NCI-H1105 (cell line): ENCODE measurements around the gene IL22RA2.
A peak's percentile ranks its signal among the peaks of the same experiment; 100 is the strongest.

ENCODE experiments used
- DNase-seq: peaks from one replicate; lab custom pipeline; 2025; lab: John Stamatoyannopoulos, UW

IL22RA2 gene

DNA sequence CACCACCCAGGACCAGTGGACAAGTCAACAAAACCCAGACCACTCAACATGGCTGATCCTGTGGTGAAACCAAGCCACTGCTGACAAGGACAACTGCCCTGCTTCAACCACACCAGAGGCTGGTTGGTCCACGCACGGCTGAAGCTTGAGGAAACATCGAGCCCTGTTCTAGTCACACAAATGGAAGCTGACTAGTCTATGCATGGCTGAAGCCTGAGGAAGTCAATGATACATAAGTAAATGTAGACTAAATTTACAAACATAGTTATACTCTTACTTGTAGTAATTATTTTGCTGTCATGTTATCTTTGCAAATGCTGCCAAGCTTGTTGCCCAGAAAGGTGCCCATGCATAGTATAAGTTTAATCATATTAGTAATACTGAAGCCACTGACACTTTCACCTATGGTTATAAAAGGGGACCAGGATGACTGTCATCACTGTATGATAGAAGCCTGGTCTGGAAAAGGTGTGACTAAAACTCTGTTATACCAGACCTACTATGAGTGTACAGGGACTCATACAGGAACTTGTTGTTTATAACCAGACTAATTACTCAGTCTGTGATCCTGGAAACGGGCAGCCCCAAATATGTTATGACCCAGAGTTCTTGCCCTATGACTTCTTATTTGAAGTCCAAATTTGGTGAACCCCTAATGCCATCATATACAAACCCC lies 5.6 kb downstream of the IL22RA2 start:
- no peak for DNase-seq

DNA sequence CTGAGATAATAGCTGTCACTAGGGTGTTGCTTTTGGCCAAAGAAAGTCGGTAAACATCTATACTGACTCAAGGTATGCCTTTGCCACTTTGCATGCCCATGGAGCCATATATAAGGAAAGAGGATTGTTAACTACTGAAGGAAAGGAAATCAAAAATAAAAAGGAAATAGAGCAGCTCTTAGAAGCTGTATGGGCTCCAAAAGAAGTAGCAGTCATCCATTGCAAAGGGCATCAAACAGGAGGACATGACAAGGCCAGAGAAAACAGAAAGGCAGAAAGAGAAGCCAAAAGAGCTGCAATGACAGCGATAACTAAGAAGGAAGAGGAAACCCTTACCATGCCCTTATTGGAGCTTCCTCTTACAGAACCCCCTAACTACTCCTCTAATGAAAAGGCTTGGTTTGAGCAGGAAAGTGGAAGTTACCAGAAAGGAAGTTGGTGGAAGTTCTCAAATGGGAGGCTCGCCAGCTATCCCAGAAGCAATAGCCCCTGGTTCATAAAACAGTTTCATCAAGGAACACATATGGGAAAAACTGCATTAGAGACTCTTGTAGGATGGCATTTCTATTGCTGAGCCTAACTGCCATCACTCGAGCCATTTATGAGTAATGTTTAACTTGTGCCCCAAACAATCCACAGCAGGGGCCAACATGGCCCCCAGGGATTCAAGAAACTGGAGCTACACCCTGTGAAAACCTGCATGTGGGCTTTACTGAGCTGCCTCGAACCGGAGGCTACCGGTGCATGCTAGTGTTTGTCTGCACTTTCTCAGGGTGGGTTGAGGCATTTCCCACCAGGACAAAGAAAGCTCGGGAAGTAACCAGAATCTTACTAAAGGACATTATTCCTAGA lies 7.0 kb downstream of the IL22RA2 start:
- no peak for DNase-seq

DNA sequence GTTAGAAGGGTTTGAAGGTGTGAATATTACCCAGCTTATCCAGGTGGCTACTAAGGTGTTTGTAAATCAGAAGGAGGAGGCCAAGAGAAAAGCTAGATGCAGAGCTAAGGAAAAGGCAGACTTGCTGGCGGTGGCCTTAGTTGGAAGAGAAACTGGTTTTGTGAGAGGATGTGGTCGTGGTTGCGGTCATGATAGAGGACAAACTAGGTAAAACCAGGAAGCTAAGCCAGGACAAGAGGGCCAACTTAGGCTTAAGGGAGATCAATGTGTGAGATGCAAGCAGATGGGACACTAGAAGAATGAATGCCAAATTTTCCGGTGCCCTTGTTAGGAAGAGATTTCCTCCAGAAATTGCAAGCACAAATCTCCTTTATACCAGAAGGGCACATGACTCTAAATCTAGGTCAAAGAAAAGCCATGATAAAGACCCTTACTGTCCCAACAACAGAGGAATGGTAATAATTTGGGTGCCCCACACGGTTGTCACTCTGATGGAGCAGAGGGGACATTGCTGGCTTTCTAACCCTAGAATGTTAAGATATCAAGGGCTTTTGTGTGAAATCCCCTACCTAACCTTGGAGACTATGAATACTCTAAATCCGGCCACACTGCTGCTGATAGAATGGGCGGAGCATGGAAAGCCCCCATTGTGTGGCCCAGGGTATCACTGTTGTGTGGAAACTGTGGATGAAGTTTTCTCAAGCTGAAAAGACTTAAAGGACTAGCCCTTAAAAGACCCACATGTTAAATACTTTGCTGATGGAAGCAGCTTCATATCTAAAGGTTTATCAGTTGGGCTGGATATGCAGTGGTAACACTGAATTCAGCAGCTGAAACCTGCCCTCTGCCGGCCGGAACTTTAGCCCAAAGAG lies 7.8 kb downstream of the IL22RA2 start:
- DNase-seq, result no peak

DNA sequence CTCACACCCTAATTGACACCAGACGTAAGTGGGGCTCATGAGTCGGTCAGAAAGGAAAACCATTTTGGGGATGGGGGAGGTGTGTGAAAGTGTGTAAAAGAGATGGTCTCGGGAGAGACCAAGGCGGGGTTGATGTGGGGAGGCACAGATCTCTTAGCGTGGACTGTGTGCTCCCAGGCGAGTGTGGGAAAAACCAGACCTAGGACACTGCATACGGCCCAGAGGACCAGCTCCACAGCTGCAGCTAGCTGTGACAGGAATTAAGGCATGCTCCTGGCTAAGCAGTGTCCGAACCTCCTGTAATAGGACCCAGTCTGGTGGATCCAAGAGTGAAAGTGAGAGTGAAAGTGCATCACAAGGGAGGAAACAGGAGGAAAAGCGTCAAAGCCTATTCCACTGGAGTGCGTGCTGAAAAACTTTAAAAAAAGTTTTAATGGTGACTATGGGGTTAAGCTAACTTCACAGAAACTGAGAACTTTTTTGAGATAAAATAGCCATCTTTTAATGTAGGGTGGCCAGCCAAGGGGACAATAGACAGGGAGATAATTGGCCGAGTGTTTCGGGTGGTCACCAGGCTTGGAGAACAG lies 9.6 kb downstream of the IL22RA2 start:
- no peak for DNase-seq

DNA sequence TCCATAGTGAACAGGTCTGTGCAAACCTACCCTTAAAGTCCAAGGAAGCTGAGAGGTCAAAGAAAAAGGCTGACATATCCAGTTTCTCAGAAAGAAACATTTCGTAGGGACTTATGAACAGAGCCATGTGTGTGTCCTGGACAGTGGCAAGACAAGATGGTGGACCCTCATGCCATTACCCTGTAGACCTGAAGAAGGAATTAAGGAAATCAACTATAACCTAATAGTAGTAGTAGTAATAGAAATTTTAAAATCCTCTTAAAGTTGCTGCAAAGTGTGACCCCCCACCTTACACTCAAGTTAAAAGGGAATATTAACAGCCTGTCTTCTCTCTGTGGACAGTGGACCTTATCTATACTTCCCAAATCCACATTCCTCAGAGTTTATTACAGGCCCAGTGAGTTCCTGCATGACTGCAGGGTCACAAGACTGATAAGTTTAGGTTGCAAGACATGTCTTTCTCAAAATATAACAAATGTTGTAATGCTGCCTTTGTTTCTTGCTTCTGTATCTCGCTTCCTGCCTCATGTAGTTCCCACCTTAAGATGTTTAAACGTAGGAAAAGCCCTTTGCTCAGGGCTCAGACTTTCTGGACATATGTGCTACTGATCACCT lies 10.6 kb downstream of the IL22RA2 start:
- no peak for DNase-seq

DNA sequence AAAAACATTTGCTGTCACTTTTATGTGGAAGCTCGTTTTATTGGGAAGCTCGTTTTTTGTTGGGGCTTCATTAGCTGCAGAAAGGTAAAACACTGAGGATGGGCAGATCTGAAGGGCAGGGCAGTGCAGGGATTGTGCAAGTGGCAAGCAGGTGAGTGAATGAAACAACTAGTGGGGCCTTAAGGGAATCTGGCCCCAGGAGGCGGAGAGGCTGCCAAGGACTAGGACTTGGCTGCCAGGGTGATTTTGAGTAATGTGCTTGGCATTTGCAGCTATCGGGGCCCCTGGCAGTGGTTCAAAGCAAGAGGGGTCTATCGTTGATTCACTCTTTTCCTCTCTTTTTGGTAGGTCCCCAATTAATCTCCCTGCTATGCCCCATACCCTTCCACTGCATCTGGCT lies 11.5 kb downstream of the IL22RA2 start:
- DNase-seq, result no peak

DNA sequence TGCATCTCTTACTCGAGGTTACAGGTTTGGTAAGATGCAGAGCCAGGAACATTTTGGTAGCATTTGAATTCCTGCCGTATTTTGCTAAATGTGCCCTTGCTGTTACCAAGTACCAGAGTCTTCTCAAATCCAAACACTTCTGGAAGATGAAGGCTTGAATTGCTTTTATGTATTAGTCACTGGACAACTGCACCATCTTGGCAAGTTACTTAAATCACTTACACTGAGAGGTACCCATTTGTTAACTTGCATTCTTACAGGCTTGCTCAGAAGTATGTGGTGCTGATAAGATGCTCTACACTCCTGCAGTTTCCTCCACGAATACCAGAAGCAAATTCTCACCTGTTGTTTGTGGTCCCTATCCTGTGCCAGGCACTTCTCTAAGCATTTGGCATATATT lies 12.7 kb downstream of the IL22RA2 start:
- no peak for DNase-seq

DNA sequence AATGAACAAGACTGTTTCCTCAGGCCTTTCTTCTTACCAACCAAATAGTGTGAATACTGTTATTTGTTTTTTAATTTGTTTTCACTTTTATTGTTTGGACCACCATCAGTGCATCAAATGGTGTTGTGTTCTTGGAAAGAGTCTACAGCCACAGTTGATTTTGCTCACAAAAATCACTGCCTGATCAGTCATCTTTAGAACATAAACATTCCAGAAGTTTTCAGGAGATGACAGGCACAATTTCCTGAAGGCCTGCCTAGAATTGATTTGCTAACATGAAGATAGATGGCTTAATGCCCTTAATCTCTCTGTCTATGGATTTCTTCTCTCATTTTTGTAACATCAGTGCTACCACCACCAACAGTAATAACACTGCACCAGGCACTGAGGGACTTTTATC lies 13.5 kb downstream of the IL22RA2 start:
- DNase-seq, result no peak

DNA sequence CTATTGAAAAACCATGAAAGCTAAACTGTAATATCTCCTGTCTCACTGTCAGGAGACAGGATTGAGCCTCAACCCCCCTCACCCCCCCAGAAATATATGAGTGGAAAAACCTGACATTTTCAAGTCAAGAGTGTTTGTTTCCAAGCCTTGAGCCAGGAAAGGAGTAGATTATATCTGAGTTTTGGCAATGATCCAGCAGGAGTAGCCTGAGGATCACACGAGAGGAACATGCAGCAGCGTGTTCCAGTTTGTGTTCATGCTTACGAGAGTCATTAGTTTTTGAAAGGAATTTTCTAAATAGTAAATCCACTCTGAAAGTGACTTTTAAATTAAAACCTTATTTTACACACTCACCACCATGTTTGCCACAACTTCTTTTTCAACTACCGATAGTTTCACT lies 15.8 kb downstream of the IL22RA2 start:
- DNase-seq, result peak; percentile 84

DNA sequence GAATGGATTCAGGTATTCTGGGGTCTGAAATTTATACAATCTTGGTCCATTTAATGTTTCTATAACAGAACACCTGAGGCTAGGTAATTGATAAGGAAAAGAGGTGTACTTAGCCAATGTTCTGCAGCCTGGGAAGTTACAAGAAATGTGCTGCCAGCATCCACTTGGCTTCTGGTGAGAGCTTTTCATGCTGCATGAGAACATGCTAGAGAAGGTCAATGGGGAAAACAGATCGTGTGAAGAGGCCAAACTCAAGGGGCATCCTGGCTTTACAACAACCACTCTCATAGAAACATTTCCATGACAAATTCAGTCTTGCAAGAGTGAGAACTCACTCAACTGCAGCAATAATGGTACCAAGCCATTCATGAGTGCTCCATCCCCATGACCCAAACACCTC lies 16.8 kb downstream of the IL22RA2 start:
- no peak for DNase-seq

DNA sequence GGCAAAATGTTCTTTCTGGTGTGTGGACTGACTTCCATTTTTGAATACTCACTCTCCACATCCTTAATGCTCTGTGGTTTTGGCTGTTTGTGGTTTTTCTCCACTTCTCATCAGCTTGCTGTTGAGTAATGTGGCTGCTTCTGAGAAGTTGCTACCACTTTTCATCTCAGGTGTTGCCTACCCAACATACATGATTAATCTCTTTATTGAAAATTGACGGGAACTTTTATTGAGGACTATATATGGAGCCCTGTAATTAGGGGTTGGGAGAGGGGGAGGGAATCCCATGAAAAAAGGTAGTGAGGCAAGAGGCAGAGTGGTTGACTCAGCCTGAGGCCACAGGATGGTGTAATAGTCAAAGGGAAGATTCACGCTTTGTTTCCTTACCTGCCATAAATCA lies 17.6 kb downstream of the IL22RA2 start:
- DNase-seq, result no peak

DNA sequence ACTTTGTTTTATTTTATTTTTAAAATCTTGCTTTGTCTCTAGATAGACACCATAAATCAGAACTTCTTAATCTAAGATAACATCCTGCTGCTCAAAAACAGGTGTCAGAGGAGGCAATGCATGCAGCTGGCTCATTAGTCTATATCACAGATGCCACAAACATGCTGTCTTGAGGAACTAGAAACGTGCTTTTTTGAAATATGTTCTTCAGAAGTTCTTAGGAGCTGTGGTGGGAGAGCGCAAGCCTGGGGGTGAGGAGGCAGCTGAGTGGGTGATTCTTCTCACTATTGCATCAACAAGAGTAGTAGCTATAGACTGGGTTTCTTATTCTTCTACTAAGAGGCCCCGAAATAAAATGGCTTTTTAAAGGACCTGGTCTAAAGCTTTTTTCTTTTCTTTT lies 23.4 kb downstream of the IL22RA2 start:
- DNase-seq, result no peak

DNA sequence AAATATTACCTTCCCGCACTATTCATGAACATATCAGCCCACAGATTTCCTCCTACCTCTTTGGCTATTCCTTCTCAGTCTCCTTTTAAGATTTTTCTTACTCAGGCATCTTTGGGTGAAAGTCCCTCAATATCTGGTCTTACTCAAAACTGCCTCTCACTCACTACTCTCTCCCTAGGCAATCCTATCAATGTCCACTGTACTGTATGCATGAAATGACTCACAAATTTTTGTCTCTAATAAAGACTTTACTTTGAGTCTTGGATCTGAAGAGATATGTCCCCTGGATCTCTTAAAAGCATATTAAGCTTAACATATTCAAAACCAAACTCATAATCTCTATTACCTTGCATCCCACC lies 24.4 kb downstream of the IL22RA2 start:
- no peak for DNase-seq

DNA sequence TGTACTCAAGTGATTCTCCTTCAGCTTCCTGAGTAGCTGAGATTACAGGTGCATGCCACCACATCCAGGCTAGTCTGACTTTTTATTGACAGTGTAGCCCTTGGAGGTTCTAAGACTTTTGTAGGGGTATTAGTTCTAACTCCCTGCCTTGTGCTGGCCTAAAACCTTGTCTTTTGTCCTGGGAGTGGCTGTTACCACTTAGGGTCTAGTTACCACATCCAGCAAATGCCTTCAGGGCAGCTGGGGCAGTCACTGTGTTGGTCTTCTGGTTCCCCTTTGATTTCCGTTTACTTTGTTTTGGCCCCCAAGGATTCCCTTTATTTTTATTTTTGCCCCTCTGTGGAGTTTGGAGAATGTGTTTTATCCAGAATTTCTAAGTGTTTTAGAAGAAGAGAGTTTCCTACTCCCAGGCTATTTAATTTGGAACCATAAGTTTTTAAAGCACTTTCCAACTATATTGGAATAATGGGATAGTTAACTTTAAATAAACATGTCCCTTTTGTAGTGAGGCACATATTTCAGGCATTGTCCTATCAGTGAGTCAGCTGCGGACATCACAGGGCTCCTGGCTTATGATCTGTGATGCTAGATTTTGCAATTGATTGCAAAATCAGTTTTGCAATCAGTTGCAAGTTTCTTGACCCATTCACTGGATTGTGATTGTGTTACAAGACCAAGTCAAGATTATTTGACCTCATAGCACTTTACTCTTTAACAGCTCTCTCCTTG lies 25.0 kb downstream of the IL22RA2 start:
- no peak for DNase-seq

DNA sequence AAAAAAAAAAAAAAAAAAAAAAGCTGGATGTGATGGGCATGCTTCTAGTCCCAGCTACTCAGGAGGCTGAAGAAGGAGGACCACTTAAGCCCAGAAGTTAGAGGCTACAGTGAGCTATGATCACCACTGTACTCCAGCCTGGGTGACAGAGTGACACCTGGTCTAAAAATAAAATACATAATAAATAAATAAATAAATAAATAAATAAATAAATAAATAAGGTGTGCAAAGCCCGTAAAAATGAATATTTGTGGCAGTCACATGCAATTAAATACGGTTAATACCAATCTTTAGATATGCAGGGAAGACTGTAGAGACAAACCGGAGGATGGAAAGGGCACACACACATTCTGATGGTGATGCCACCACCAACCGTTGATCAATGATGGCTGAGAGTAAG lies 26.2 kb downstream of the IL22RA2 start:
- DNase-seq, result no peak

DNA sequence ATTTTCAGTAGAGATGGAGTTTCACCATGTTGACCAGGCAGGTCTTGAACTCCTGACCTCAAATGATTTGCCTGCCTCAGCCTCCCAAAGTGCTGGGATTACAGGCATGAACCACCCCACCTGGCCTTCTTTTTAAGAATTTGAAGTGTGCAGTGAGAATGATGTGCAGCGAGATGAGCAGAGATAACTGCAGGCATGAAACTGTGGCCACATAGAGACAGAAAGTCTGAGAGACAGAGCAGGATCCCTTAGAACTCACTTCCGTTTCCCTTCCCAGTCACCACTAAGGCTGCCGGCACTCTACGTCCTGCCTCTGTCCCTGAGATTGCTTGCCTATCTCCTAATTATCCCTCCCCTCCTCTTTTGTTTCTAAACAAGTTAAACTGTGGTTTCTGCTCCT lies 27.2 kb downstream of the IL22RA2 start:
- DNase-seq, result no peak

DNA sequence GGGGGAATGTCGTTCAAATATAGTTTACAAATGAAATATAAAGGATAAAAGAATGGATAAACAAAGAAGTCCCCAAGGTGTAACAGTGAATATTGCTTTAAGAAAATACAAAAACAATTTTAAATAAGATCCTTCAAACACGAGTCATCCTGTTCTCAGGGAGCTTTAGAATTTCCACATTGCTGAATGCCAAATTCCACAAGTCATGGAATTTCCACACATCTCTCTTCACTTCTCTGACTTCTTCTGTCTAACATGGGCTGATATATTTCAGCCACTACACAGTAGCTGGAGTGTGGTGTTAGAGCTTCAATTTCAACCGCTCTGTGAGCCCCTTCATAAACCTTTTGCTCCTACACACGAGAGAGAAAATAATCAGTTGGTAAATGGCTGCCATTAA lies 28.0 kb downstream of the IL22RA2 start:
- no peak for DNase-seq

DNA sequence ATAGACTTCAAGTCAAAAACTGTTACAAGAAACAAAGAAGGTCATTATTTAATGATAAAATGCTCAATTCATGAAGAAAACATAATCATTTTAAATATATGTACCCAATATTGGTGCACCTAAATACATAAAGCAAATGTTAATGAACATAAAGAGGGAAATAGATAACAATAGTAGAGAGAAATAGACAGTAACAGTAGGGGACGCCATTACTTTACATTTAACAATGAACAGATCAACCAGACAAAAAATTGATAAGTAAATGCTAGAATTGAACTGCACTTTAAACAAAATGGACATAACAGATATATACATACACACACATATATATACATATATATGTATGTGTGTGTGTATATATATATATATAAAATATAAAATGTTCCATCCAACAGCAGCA lies 37.4 kb downstream of the IL22RA2 start:
- no peak for DNase-seq

DNA sequence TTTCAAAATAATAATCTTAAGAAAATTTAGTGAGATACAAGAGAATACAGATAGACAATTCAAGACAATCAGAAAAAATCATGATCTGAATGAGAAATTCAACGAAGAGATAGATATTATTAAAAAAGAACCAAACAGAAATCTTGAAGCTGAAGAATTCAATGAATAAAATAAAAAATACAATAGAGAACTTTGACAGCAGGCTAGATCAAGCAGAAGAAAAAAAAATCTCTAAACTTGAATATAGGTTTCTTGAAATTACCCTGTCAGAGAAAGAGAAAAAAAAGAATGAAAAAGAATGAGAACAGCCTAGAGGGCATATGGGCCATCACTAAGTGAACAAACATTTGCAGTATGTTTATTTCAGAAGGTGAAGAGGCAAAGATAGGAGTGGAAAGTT lies 39.0 kb downstream of the IL22RA2 start:
- DNase-seq, result no peak

DNA sequence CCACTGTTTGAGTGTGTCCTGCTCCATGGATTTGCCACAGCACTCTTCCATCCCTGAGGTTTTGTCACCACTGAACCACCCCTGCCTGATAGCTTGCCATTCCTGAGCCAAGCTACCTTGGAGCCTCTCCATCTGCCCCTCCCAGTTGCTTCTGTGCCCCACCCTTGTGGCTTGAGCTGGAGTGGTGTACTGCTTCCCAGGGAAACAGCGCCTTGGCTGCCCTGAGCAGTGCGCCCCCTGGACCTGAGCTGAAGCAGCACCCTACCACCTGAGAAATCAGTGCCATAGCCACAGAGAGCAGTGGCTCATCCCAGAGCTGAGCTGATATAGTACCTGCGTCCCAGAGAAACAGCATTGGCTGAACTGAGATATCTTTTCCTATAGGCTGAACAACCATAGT lies 40.3 kb downstream of the IL22RA2 start:
- no peak for DNase-seq

DNA sequence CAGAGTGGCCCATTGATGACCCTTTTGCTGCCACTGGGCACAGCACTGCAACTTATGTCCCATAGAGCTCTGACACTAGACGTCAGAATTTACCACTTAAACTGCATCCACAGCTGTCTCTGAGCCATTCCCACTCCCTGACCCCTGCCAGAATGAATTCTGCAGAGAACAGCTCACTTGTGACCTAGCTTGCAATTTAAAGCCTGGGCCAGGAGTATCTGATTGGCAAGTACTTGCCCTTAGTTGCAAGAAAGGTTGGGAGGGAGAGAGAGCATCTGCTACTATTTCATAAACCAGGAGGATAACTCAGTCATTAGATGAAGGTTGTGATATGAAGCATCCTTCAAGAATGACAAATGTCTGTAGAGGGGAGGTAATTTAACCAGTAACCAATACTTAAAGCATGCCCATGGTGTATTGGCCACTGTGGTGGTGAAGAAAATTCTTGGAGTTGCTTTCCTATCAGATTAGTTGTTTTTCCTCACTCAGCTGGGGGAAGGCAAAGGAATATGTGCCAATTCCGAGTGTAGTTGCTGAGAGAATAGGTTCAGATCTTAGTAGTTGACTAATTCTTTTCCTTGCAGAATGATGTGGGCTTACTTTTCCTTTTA lies 46.5 kb downstream of the IL22RA2 start:
- no peak for DNase-seq
